GM21825 (cell line): ENCODE results near the gene MTERF1.
A peak's percentile ranks its signal among the peaks of the same experiment; 100 is the strongest.
"Not testable (repeated sequence)": the region's sequence is repeated elsewhere in the genome, so short reads cannot be mapped to it uniquely, and the experiment has no call there.

ENCODE experiments used
- ATAC-seq: cut with Tn5 transposase; IDR thresholded peaks from one replicate; pipeline ENCODE4 v1.9.1; 2021; ENCODE audit warnings: mild to moderate bottlenecking, moderate library complexity; ENCODE audit not compliant: unreplicated experiment

Gene MTERF1

DNA sequence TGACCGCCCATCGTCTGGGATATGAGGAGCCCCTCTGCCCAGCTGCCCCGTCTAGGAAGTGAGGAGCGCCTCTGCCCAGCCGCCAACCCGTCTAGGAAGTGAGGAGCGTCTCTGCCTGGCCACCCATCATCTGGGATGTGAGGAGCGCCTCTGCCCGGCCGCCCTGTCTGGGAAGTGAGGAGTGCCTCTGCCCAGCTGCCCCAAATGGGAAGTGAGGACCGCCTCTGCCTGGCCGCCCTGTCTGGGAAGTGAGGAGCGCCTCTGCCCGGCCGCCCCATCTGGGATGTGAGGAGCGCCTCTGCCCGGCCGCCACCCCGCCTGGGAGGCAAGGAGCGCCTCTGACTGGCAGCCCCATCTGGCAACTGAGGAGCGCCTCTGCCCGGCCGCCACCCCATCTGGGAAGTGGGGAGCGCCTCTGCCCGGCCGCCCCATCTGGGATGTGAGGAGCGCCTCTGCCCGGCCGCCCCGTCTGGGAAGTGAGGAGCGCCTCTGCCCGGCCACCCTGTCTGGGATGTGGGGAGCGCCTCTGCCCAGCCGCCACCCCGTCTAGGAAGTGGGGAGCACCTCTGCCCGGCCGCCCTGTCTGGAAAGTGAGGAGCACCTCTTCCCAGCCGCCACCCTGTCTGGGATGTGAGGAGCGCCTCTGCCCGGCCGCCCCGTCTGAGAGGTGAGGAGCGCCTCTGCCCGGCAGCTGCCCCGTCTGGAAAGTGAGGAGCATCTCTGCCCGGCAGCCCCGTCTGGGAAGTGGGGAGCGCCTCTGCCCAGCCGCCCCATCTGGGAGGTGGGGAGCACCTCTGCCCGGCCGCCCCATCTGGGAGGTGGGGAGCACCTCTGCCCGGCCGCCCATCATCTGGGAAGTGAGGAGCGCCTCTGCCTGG is 7.1 kb upstream of the MTERF1 start:
- not testable (repeated sequence) for ATAC-seq

DNA sequence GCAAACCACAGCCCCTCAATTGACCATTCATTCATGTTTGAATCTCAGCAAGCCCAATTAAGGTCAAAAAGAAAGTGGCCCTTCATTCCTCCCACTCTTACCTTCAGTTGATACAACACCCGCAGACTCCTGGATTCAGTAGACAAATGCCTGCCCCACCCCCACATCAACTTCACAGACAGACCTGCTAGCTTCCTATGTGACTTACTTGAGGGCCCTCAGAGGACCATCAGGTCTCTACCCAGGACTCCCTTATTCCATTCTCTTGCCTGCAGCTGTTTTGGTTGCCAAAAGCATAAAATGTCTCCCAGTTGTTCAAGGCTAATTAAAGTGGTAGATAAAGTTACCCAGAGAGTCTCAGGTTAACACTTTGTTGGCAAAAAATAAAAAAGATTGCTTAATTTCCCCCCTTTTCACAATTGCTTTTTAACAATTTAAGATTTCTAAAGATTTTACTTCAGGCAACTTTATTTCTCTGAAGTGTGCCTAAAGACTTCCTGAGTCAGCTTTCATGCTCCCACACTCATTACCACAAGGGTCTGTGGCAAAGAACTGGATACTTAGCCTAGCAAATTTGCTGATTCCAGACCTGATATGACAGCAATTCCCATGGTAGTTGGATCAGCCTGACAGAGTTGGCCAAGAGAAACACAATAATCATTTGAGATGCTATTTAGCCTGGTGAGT is 3.3 kb upstream of the MTERF1 start:
- no peak for ATAC-seq

DNA sequence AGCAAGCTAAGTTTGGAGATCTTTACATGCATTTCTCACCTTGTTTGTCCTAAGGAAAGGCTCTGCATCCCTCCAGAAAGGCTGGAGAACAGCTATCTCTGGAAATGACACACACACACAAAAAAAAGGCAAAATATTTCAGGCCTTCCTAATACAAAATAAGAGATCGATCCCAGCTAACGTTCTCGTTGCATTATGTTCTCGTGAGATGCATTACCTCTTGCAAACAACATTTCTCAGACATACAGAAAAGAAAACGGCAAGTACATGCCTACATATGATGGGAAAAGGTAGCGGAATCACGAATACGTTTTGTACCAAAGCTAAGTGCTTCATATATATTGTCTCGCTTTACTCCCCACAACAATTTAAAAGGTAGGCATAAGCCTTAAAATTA is 488 bp downstream of the MTERF1 start:
- peak; percentile 6 for ATAC-seq

DNA sequence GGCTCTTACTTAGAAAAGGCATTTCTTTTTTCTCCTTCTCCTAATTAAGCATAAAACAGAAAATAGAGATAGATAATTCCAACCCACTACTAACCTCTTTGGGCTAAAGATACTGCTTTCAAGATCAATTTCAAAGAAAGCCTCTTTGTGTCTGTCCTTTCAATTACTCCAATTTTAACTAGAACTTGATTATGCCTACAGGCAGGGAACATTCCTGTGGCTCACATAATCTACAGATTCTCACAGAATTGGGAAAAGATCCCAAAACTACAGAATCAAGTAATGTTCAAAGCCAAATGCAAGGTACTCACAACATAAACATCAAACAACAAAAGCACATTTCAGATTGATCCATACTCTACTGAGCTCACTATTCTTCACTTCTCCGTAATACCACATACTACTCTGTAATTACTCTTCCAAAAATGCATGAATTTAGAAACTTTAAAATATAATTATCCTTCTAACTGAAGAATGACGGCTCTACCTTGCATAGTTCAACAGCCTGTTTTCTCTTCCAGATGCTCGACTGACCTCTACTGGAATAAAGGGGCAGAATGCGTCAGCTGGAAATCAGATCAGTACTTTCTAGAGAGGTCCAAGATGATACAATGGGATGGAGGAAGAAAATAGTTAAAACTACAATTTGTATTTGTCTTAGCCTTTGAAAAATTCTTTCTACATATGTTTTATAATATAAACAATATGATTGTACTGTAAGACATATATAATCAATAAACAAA is 3.9 kb downstream of the MTERF1 start:
- no peak for ATAC-seq

DNA sequence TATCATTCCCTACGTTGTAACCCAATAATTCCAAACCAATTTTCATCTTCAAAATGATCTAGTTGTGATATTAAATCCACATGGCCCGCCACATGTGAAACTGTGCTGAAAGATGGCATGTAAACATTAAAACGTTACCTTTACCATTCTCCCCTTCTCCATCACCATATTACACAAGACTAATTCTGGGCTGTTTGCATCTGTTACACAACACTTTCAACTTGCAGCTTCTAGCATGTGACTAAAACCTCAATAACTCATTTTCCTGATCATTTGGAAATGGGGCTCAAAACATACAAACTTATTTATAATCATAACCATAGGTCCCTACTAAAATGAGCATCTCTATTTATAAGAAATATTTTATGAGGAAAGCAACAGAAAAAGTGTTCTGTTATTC is 4.7 kb downstream of the MTERF1 start:
- no peak for ATAC-seq

DNA sequence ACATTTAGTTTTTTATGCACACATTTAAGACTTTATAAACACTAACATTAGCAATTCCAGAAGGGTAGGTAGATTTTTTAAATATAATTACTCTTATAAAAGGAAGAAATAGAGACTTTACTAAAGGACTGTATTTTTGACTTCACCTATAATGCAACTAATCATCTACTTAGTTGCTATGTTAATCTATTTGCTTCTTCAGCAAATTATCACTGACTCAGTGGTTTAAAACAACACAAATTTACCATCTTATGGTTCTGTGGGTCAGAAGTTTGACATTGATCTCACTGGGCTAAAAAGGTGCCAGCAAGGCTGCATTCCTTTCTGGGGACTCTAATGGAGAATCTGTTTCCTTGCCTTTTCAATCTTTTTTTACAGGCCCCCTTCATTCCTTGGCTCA is 7.6 kb downstream of the MTERF1 start:
- ATAC-seq: no peak

DNA sequence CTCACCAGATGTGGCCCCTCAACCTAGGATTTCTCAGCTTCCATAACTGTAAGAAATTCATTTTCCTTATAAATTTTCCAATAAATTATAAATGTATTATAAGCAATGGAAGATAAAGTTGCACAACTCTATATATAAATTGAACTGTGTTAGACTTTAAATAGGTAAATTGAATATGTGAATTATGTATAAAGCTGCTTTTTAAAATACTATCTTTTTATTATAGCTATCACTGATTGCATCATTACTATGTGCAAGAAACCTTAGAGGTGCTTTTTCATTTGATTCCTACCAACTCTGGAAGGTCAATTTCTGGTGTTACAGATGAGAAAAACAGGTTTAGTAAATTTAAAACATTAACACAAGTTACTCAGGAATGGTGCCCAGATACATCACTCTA is 8.4 kb downstream of the MTERF1 start:
- ATAC-seq: no peak

DNA sequence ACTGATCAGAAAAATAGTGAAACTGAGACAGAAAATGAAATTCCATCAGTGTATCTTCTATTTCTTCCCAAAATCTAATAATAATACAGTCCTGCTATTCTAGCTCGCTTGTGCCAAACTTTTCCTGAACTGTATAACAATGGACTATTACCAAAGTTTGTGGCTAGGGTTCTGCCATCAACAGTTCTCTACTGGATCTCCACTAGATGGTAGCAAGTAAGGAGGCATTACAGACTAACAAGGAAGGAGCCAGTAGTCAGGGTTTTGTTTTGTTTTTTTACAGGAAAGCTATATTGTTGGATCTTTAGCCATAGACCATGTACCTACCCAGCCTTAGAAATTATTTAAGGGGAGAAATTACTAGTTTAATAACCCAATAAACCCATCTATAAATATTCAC is 10.8 kb downstream of the MTERF1 start:
- no peak for ATAC-seq

DNA sequence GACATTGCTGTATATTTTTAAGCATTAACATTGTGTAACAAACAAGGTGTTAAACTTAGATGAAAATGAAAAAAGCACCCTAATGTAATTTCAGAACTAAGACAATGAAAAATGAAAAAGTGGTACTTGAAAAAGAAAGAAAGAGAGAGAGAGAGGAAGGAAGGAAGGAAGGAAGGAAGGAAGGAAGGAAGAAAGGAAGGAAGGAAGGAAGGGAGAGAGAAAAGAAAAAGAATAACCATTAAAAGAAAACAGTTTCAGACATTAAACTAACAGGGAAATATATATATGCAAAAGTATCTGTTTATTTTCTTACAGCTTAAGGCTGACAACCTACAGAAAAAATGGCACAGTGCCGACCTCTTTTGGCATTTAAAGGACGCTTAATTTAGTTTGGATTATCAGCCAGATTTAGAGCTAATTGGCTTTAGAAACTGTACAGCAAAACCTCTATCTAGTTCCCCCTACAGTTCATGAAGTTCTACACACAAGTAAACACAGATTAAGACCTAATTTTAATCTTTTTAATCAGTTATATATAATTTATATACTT is 13.8 kb downstream of the MTERF1 start:
- ATAC-seq: no peak

DNA sequence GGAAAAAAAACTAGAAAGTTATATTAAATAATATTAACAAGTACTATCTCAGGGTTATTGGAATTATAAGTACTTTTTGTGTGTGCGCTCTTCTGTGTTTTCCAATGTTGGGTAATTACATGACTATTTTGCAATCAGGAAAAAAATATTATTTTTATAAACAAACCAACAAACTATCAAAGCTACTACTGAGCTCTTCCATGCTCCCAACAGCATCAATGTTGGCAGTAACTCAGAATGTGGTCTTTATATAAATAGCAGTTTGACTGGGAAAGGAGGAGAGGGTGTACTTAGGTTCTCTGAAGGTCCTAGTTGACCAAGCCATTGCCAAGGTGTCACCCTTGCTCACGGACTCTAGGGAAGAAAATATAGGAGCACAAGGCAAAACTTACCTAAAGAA is 15.0 kb downstream of the MTERF1 start:
- ATAC-seq: no peak

DNA sequence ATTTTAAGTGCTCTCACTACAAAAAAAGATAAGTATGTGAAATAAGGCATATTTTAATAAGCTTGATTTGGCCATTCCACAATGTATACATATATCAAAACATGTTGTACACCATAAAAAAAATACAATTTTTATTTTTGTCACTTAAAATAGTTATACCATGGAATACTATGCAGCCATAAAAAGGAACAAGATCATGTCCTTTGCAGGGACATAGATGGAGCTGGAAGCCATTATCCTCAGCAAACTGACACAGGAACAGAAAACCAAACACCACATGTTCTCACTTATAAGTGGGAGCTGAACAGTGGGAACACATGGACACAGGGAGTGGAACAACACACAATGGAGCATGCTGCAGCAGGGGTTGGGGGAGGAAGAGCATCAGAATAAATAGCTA is 15.9 kb downstream of the MTERF1 start:
- ATAC-seq: not testable (repeated sequence)

DNA sequence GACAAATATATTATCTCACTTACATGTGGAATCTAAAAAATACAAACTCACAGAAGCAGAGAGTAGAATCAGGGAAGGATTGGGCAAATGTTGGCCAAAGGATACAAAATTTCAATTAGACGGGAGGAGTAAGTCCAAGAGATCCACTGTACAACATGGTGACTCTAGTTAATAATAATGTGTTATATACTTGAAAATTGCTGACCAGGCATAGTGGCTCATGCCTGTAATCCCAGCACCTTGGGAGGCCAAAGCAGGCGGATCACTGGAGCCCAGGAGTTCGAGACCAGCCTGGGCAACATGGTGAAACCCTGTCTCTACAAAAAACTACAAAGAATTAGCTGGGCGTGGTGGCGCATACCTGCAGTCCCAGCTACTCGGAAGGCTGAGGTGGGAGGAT is 16.4 kb downstream of the MTERF1 start:
- no peak for ATAC-seq

DNA sequence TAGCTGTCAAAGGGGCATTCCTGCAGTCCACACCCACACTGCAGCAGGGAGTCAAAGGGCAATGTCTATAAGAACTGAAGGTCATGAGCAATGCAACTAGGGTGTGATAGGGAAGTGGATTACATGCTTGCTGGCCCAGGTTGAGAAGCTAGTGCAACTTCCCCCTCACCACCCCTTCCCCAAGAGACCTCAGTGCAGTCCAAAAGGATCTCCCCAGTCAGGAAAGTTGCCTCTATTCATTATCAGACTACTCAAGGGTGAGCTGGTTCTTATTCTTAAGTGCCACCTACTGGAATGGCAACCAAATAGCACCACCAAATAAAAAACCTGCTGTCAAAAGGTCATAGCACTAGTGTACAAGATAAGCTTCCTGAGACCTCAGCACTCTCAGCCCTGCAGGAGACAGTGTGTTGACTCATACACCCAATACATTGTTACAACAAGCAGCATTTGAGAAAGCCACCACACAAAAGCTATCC is 28.2 kb downstream of the MTERF1 start:
- ATAC-seq: peak; percentile 67

DNA sequence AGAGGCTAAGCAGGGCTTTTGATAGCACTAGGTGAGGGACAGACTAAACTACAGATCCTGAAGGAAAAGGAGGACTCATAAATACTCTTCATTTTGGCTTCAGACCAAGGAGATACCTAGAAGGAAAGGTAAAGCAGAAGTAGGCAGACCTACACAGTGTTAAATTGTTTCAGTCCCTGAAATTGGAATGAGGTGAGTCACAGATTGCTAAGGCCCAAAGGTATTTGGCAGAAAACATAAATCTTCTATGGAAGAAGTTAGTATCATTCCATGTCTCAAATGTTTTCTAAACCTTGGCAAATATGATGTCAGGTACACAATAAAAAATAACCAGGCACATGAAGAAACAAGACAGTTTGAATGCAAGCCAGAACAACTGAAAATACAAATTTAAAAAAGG is 30.0 kb downstream of the MTERF1 start:
- ATAC-seq: no peak

DNA sequence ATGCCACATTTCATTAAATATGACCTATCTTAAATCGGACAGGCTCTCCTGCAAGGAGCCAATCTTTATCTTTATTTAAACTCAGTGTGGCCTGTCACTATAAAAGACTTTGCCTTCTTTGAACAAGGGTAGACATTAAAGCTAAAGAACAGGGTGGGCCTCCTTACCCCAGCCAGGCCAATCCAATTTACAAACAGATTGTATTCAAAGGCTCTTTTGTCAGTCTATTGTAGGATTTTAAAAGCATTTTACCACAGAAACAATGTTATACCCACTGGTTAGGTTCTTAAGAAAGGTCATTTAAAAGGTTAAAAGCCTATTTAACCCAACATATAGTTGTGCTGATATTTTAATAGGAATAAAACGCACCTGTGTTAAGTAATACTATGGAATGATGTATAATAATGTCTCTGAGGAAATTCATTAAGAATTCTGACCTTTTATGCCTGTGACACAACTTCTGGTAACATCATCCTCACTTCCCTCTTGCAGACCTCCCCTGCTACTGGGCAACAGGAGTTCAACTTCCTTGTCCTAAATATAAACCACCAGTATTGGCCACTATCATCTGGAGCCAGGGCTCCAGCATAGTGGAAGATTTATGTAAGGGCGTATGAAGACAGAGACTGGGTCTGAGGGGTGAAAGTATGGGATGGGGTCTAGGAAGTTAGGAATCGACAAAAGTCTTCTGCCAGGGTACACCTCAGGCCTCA is 32.5 kb downstream of the MTERF1 start:
- no peak for ATAC-seq

DNA sequence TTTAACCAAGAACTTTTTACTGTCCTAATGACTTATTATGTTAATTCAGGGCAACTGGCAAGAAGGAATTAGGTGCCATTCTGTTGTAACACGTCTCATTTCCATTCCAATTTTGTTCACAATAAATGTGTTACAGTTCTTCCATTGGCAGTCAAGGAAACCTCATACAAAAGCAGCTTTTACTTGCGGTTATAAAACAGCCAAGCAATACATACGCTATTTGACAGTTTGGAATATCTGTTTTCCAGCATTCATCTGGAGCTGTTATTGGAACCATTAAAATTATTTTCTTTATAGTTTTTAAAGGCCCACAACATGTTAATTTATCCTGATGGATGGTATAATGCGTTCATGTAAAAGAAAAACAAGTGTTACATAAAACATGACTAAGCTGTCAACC is 33.3 kb downstream of the MTERF1 start:
- no peak for ATAC-seq

DNA sequence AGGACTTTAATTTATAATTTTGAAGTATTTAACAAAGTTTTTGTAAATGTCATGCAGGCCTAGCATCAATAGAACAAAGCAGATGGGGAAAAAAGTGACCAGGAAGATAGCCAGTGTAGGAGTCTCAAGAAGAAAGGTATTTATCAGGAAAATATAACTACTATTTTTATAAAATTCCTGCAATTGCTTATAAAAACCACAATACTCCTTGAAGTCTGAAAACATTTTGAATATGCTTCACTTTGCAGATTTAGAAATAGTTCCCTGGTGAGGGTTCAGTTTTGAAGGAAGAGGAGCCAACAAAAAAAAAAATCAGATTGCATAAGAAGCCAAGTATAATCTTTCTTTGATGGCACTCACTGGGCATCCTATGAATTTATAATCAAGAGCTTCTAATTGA is 34.1 kb downstream of the MTERF1 start:
- no peak for ATAC-seq

DNA sequence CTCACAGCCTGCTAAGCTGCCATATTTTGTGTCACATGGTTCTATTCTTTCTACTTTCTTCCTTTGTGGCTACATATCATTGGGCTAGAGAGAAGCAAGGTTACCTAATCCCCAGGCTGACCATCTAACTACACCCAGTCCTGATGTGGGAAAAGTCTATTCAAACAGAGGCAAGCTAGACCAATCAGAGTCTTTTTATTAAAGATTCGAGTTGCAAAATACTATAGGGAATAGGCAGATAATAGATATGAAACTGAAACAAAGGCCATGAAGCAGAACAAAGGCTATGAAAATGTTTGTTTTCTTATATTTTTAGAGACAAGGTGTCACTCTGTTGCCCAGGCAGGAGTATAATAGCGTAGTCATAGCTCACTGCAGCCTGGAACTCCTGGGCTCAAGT is 36.7 kb downstream of the MTERF1 start:
- peak; percentile 84 for ATAC-seq

DNA sequence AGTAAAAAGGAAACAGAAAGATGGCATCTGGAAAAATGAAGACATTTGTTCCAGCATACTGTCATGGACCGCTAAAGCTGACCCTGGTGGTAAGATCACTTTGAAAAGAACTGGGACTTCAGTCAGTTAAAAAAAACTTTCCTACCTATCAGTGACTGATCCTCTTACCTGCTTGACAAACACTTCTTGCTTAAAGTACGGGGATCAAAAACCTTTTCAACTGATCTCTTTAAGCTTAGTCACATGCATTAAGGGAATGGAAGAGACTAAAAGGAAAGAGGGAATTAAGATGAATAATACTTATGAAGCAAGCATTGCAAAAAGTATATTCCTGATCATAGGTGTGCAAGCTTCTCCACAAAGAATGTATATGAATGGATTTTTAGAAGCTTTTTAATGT is 42.1 kb downstream of the MTERF1 start:
- ATAC-seq: no peak

DNA sequence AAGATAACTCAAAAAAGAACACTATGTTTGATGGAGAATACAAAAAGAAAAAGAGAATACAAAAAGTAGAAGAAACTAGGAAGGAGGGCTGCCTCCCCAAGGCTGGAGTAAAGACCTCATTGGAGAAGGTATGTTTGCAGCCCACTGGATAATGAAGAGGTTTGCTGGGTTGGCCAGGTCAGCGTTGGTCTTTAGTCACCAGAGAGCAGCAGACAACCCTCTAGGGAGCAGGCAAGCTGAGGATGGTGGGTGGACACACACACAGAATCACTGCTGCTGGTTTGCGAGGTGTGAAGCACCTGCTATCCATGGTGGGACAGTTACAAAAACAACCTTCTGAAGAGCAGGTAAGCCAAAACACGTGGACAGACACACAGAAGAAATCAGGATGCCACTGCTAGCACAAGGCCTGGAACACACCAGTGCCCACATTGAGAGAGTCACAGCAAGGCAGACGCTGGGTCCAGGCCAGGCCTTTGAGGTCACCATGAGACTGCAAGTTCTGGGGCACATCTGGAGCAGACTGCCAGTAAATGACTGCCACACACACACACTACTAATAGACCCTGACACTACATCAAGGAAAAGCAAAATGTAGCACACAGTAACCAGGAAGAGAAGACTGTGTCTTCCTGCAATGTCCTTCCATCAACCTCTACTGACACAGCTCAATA is 43.0 kb downstream of the MTERF1 start:
- ATAC-seq: no peak
